Suprapubic skin (tissue), 4 donors: ENCODE measurements around the gene ATP8B3. TPM values are rescaled to one million over a fixed set of nuclear protein-coding genes. Genes with fewer than 3 reads are reported as not detected.

Experiments used
- DNase-seq, 2 donors: peaks; one replicate each; pipeline ENCODE4 v3.0.0-alpha.2; 2019; ENCODE audit warnings: low spot score in 2 of 2
- H3K27ac ChIP-seq: fragments of 200-600 bp; sonication (generic); one replicate; pipeline ENCODE4 v1.5.1; 2019
- H3K27me3 ChIP-seq: fragments of 200-600 bp; sonication (generic); one replicate; pipeline ENCODE4 v1.5.1; 2019
- H3K36me3 ChIP-seq: fragments of 200-600 bp; sonication (generic); one replicate; pipeline ENCODE4 v1.5.1; 2019
- H3K4me1 ChIP-seq: fragments of 200-600 bp; sonication (generic); one replicate; pipeline ENCODE4 v1.5.1; 2019
- H3K4me3 ChIP-seq: fragments of 200-600 bp; sonication (generic); one replicate; pipeline ENCODE4 v1.5.1; 2019; ENCODE audit warnings: mild to moderate bottlenecking
- H3K9me3 ChIP-seq: fragments of 200-600 bp; sonication (generic); one replicate; pipeline ENCODE4 v1.5.1; 2019
- EP300 ChIP-seq: sonication (generic); formaldehyde crosslinking; IDR thresholded peaks from one replicate; pipeline ENCODE4 v1.6.1; 2017; ENCODE audit warnings: antibody characterized with exemption
- POLR2A ChIP-seq, 2 donors: fragments of 450-650 bp; IDR thresholded peaks; one replicate each; pipeline ENCODE4 v1.6.1; 2017; ENCODE audit warnings: antibody characterized with exemption in 2 of 2, mild to moderate bottlenecking in 2 of 2, moderate library complexity in 2 of 2
- POLR2AphosphoS5 ChIP-seq, 3 donors: sonication (generic); formaldehyde crosslinking; IDR thresholded peaks; one replicate each; pipeline ENCODE4 v1.6.1; 2017; ENCODE audit warnings: antibody characterized with exemption in 3 of 3
- WGBS: methylation state at CpG from one replicate; pipeline ENCODE4 v1.1.5; 2018; 5-methylcytosine and 5-hydroxymethylcytosine counted together
- total RNA-seq, 4 donors: library from RNA; depleted of rRNA; stranded (reverse); fragments of >200 nt; gene quantifications; one replicate each; pipeline ENCODE4 v1.1.0, GENCODE V29; 2016
- TF ChIP-seq, protein P1 (sequence below), 2 donors: fragments of 200-600 bp in 1 of 2; fragments of 450-650 bp in 1 of 2; sonication (generic) in 1 of 2; IDR thresholded peaks; one replicate each; pipeline ENCODE4 v1.5.1; 2016 to 2019; ENCODE audit warnings: antibody characterized with exemption in 2 of 2, mild to moderate bottlenecking in 1 of 2, moderate library complexity in 1 of 2

ATP8B3 gene
- total RNA-seq, 4 donors from 2014 or later: 1.5 to 3.8 (median 1.8) TPM

GRCh38 chr19:1846517-1847204, 34.6 kb upstream of the ATP8B3 start:
- Histone ChIP-seq H3K9me3 (no peaks in the 10 kb centered on the region), H3K27ac (no peak overlapping the region), H3K4me3 (peak overlapping the region; percentile 96), H3K4me1 (peaks cover 67% of the 10 kb centered on the region), H3K36me3 (no peaks in the 10 kb centered on the region), H3K27me3 (no peaks in the 10 kb centered on the region)
- TF ChIP-seq POLR2A (IDR thresholded peaks at IDR 0.05) (no peak), EP300 (no peak), POLR2AphosphoS5 (IDR thresholded peaks at IDR 0.05) (no peak)
- TF ChIP-seq, protein P1, sequence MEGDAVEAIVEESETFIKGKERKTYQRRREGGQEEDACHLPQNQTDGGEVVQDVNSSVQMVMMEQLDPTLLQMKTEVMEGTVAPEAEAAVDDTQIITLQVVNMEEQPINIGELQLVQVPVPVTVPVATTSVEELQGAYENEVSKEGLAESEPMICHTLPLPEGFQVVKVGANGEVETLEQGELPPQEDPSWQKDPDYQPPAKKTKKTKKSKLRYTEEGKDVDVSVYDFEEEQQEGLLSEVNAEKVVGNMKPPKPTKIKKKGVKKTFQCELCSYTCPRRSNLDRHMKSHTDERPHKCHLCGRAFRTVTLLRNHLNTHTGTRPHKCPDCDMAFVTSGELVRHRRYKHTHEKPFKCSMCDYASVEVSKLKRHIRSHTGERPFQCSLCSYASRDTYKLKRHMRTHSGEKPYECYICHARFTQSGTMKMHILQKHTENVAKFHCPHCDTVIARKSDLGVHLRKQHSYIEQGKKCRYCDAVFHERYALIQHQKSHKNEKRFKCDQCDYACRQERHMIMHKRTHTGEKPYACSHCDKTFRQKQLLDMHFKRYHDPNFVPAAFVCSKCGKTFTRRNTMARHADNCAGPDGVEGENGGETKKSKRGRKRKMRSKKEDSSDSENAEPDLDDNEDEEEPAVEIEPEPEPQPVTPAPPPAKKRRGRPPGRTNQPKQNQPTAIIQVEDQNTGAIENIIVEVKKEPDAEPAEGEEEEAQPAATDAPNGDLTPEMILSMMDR (IDR thresholded peaks at IDR 0.05): no peak
- 66% methylated on average over 26 of the region's 29 CpGs for WGBS
- no peak for DNase-seq

GRCh38 chr19:1845642-1846041, 33.6 kb upstream of the ATP8B3 start:
- no peak overlapping the region for H3K4me3 ChIP-seq
- no peaks in the 10 kb centered on the region for H3K9me3 ChIP-seq
- no peak for DNase-seq
- TF ChIP-seq EP300 (no peak), POLR2A (IDR thresholded peaks at IDR 0.05) (no peak), POLR2AphosphoS5 (IDR thresholded peaks at IDR 0.05) (no peak)
- TF ChIP-seq, protein P1 (IDR thresholded peaks at IDR 0.05): no peak
- peaks cover 74% of the 10 kb centered on the region for H3K4me1 ChIP-seq
- H3K27me3 ChIP-seq: no peaks in the 10 kb centered on the region
- WGBS: 74% methylated on average over 6 of the region's 11 CpGs
- H3K27ac ChIP-seq: no peak overlapping the region
- H3K36me3 ChIP-seq: no peaks in the 10 kb centered on the region

DNA sequence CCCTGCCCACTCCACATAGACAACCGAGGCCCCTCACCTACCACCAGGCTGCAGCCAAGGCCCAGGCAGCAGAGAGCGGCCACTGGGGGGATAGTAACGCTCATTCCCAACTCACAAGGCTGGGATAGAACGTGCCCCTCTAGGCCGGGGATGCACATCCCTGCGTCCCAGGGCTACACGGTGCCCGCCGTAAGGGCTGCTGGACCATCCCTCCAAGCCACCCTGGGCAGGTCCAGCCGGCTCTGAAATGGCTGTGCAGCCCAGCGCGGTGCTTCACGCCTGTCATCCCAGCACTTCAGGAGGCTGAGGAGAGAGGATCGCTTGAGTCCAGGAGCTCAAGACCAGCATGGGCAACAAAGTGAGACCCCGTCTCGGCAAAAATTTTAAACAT, 33.0 kb upstream of the ATP8B3 start:
- no peaks in the 10 kb centered on the region for H3K36me3 ChIP-seq
- TF ChIP-seq, protein P1 (IDR thresholded peaks at IDR 0.05): no peak
- TF ChIP-seq POLR2AphosphoS5 (IDR thresholded peaks at IDR 0.05) (no peak), EP300 (no peak), POLR2A (IDR thresholded peaks at IDR 0.05) (no peak)
- H3K27me3 ChIP-seq: no peaks in the 10 kb centered on the region
- H3K27ac ChIP-seq: no peak overlapping the region
- 70% methylated on average over 2 of the region's 16 CpGs for WGBS
- H3K4me3 ChIP-seq: no peak overlapping the region
- H3K9me3 ChIP-seq: no peaks in the 10 kb centered on the region
- H3K4me1 ChIP-seq: peaks cover 80% of the 10 kb centered on the region
- no peak for DNase-seq

- Histone ChIP-seq H3K36me3 (no peaks in the 10 kb centered on the region), H3K4me3 (no peak overlapping the region), H3K4me1 (peaks cover 85% of the 10 kb centered on the region), H3K27me3 (no peaks in the 10 kb centered on the region), H3K9me3 (no peaks in the 10 kb centered on the region), H3K27ac (no peak overlapping the region)
- WGBS: 48% methylated on average over 6 of the region's 19 CpGs
- DNase-seq: no peak
- TF ChIP-seq EP300 (no peak), POLR2A (IDR thresholded peaks at IDR 0.05) (no peak)
These were observed 32.5 kb upstream of the ATP8B3 start for GRCh38 chr19:1844513-1845124.

DNA sequence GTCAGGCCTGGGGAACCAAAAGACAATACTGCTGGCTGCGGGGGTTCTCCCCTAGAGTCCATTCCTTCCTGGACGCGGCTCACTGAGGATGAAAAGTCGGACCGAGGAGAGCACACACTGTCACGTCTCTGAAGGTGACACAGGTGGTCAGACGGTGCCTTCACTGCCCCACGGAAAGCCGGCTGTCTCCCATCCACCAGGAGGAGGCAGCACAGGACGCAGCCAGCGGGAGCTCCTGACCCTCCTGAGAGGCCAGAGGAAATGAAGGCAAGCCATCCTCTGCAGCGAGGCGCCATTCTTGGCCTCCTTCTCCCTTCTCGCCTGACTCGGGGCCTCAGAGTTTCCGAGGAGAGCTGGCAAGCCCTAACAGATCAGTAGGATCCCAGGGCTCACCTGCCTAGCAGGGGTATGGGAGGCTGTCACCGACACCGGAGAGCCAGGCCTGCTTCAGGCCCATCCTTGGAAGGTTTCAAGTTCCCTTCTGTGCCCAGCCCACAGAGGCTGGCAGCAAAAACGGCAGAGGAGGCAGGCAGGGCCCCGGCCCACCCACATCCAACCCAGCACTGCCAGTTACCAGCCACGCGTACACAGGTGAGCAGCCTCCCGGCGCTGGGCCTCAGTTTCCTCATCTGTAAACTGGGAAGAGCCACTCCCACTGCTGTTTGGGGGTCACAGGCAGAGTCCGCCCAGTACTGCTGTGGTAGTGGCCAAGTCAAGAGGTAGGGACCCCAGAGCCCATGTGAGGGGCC, 31.7 kb upstream of the ATP8B3 start:
- Histone ChIP-seq H3K4me3 (peak overlapping the region; percentile 21), H3K27me3 (no peaks in the 10 kb centered on the region), H3K9me3 (no peaks in the 10 kb centered on the region), H3K4me1 (peaks cover 91% of the 10 kb centered on the region), H3K27ac (peak overlapping the region; percentile 20), H3K36me3 (no peaks in the 10 kb centered on the region)
- WGBS: 47% methylated on average over 9 of the region's 25 CpGs
- TF ChIP-seq POLR2AphosphoS5 (IDR thresholded peaks at IDR 0.05): no peak
- TF ChIP-seq, protein P1 (IDR thresholded peaks at IDR 0.05): no peak
- no peak for TF ChIP-seq POLR2A (IDR thresholded peaks at IDR 0.05)
- TF ChIP-seq EP300: no peak
- no peak for DNase-seq
